Body of pancreas (tissue), 4 donors: Measurements from ENCODE around the gene NMD3. TPM values are rescaled to one million over a fixed set of nuclear protein-coding genes. Genes with fewer than 3 reads are reported as not detected.

Source experiments
- ATAC-seq: fragments of 150-250 bp; one replicate; pipeline ENCODE4 v1.9.1; 2016
- DNase-seq, 4 donors: peaks; one replicate each; pipeline ENCODE4 v3.0.0-alpha.2; 2019
- H3K27ac ChIP-seq, 4 donors: fragments of 200-600 bp; sonication (generic); 1 replicate in 3 of 4; 2 replicates in 1 of 4; pipeline versions ENCODE4 v1.5.1 to v1.6.1; 2016 to 2019; ENCODE audit warnings: mild to moderate bottlenecking in 1 of 4, mixed read lengths in 1 of 4, moderate library complexity in 1 of 4
- H3K27me3 ChIP-seq, 2 donors: fragments of 200-600 bp; sonication (generic); one replicate each; pipeline ENCODE4 v1.6.0; 2016; ENCODE audit warnings: mild to moderate bottlenecking in 1 of 2
- H3K36me3 ChIP-seq, 2 donors: fragments of 200-600 bp; sonication (generic); replicated peaks in 1 of 2; 2 replicates each; pipeline ENCODE4 v1.5.1; 2016; ENCODE audit warnings: low read depth in 2 of 2; ENCODE audit not compliant: insufficient read depth in 1 of 2
- H3K4me1 ChIP-seq: fragments of 200-600 bp; sonication (generic); one replicate; pipeline ENCODE4 v1.6.0; 2016
- H3K4me3 ChIP-seq, 2 donors: fragments of 200-600 bp; sonication (generic); 1 replicate in 1 of 2; 2 replicates in 1 of 2; pipeline ENCODE4 v1.5.1; 2016 to 2019
- H3K9me3 ChIP-seq, 3 donors: fragments of 200-600 bp; sonication (generic); 1 replicate in 2 of 3; 2 replicates in 1 of 3; pipeline ENCODE4 v1.5.1; 2016
- CTCF ChIP-seq, 7 experiments: fragments of 450-650 bp in 4 of 7; fragments of 200-600 bp in 3 of 7; sonication (generic) in 3 of 7; IDR thresholded peaks; one replicate each; pipeline ENCODE4 v1.5.1; 2016 to 2019; ENCODE audit warnings: antibody characterized with exemption in 7 of 7
- POLR2A ChIP-seq, 3 donors: fragments of 450-650 bp; IDR thresholded peaks; one replicate each; pipeline ENCODE4 v1.6.1; 2016; ENCODE audit warnings: antibody characterized with exemption in 3 of 3, mild to moderate bottlenecking in 2 of 3
- WGBS, 2 donors: methylation state at CpG; one replicate each; pipeline ENCODE4 v1.1.5; 2017; 5-methylcytosine and 5-hydroxymethylcytosine counted together
- intact Hi-C: fragments of 100-400 bp; cut with DNase I; formaldehyde crosslinking; loops from one replicate; pipeline ENCODE4 v1.15.1; 2023
- total RNA-seq, 2 donors: library from RNA; depleted of rRNA; stranded (reverse); fragments of >200 nt; gene quantifications; one replicate each; pipeline ENCODE4 v1.1.0, GENCODE V29; 2016

The NMD3 gene
- total RNA-seq, 2 donors from 2014 or later, result 37.2 to 41.2 TPM

- WGBS, 2 donors, result 66 to 81% methylated on average over 2 of the region's 2 CpGs
Measured at GRCh38 chr3:161187046-161187445, 34.1 kb upstream of the NMD3 start.

GRCh38 chr3:161197855-161198850 lies 23.0 kb upstream of the NMD3 start:
- Histone ChIP-seq H3K36me3 (no peaks in the 10 kb centered on the region), H3K27me3 (no peaks in the 10 kb centered on the region), H3K4me1 (no peaks in the 10 kb centered on the region), H3K27ac (no peak overlapping the region), H3K9me3 (no peaks in the 10 kb centered on the region), H3K4me3 (no peak overlapping the region)
- 87% methylated on average over 6 of the region's 6 CpGs for WGBS, 2 donors
- DNase-seq (no peak), ATAC-seq (no peak)
- intact Hi-C loops, result no loop called here
- TF ChIP-seq POLR2A (IDR thresholded peaks at IDR 0.05), result no peak
- TF ChIP-seq CTCF (IDR thresholded peaks at IDR 0.05), result no peak

More at GRCh38 chr3:161187046-161187445, 34.1 kb upstream of the NMD3 start:
- intact Hi-C loops, result no loop called here
- DNase-seq (no peak), ATAC-seq (no peak)
- H3K36me3 ChIP-seq, result no peaks in the 10 kb centered on the region
- no peak overlapping the region for H3K27ac ChIP-seq
- H3K27me3 ChIP-seq, result no peaks in the 10 kb centered on the region
- H3K4me1 ChIP-seq, result no peaks in the 10 kb centered on the region
- TF ChIP-seq CTCF (IDR thresholded peaks at IDR 0.05) (no peak), POLR2A (IDR thresholded peaks at IDR 0.05) (no peak)
- H3K9me3 ChIP-seq, result no peaks in the 10 kb centered on the region
- H3K4me3 ChIP-seq, result no peak overlapping the region

GRCh38 chr3:161199926-161200325 lies 21.2 kb upstream of the NMD3 start:
- Histone ChIP-seq H3K9me3 (no peaks in the 10 kb centered on the region), H3K27ac (no peak overlapping the region), H3K36me3 (no peaks in the 10 kb centered on the region), H3K27me3 (no peaks in the 10 kb centered on the region), H3K4me3 (no peak overlapping the region), H3K4me1 (no peaks in the 10 kb centered on the region)
- DNase-seq, result no peak
- intact Hi-C loops, result no loop called here
- TF ChIP-seq POLR2A (IDR thresholded peaks at IDR 0.05) (no peak), CTCF (IDR thresholded peaks at IDR 0.05) (no peak)
- ATAC-seq, result no peak
- 79 to 96% methylated on average over 3 of the region's 3 CpGs for WGBS, 2 donors

GRCh38 chr3:161203485-161204098 lies 17.5 kb upstream of the NMD3 start:
- DNase-seq (no peak), ATAC-seq (no peak)
- TF ChIP-seq CTCF (IDR thresholded peaks at IDR 0.05) (no peak), POLR2A (IDR thresholded peaks at IDR 0.05) (no peak)
- Histone ChIP-seq H3K4me3 (no peak overlapping the region), H3K9me3 (no peaks in the 10 kb centered on the region), H3K27me3 (no peaks in the 10 kb centered on the region), H3K27ac (no peak overlapping the region), H3K36me3 (no peaks in the 10 kb centered on the region), H3K4me1 (no peaks in the 10 kb centered on the region)
- intact Hi-C loops, result no loop called here
- WGBS, 2 donors, result 93% methylated on average over 4 of the region's 4 CpGs
